HAP-1 (cell line): Measurements from ENCODE around the gene METTL14.

Source experiments
- DNase-seq, 2 experiments: peaks; one replicate each; pipeline ENCODE4 v3.0.0-alpha.2; 2016 to 2020; ENCODE audit warnings: low spot score in 2 of 2
- H3K27me3 ChIP-seq: fragments of 250-450 bp; sonication (Bioruptor Pico); 2 replicates; pipeline ENCODE4 v1.5.1; 2020; ENCODE audit warnings: low read depth, mild to moderate bottlenecking, moderate library complexity
- H3K36me3 ChIP-seq: fragments of 250-450 bp; sonication (Bioruptor Pico); replicated peaks from 2 replicates; pipeline ENCODE4 v1.5.1; 2020; ENCODE audit warnings: mild to moderate bottlenecking
- H3K4me1 ChIP-seq: fragments of 250-450 bp; sonication (Bioruptor Pico); 2 replicates; pipeline ENCODE4 v1.5.1; 2020; ENCODE audit warnings: mild to moderate bottlenecking
- H3K4me3 ChIP-seq: fragments of 250-450 bp; sonication (Bioruptor Pico); 2 replicates; pipeline ENCODE4 v1.5.1; 2020; ENCODE audit warnings: mild to moderate bottlenecking, moderate library complexity
- H3K9me3 ChIP-seq: fragments of 250-450 bp; sonication (Bioruptor Pico); 2 replicates; pipeline ENCODE4 v1.5.1; 2020; ENCODE audit warnings: mild to moderate bottlenecking, moderate library complexity
- in situ Hi-C: fragments of 300-500 bp; cut with MboI; formaldehyde crosslinking; loops from 3 replicates; pipeline ENCODE4 v1.14.3; 2020; ENCODE audit warnings: low sequenced_read_pairs, inconsistent platforms, mixed read lengths

METTL14 gene

GRCh38 chr4:118756958-118757357 is 71.8 kb downstream of the METTL14 start:
- no peak for DNase-seq
- in situ Hi-C loops = loop anchor here (25.0 kb wide), 1 partner anchor 130 kb away; the partner anchor contains the start of gene SYNPO2
- Histone ChIP-seq H3K4me3 (no peak overlapping the region), H3K27me3 (no peaks in the 10 kb centered on the region), H3K4me1 (peaks cover 11% of the 10 kb centered on the region), H3K9me3 (no peaks in the 10 kb centered on the region), H3K36me3 (peaks cover 8% of the 10 kb centered on the region; the same call in 1 of the 2 replicates)

DNA sequence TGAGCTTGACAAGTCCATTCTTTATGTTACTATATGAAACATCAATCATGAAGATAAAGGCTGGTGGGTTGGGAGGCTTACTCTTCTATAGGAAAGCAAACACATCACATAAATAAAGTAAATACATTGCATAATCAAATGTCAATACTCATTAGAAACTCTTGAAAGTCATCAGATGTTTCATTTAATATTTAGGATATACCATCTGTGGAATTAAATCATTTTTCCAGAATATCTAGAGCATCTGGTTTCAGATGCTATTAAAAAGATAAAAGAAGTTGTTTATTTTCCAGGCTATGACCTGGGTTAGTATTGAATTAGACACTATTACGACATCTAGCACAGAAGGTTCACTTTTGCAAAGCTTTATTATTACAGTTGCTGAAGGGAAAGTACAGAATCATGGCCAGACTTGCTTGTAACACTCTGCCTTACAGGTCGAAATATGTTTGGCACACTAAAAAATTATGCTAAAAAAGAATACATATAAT is 72.6 kb downstream of the METTL14 start:
- H3K9me3 ChIP-seq = no peaks in the 10 kb centered on the region
- H3K4me3 ChIP-seq = no peak overlapping the region
- H3K36me3 ChIP-seq = peaks cover 8% of the 10 kb centered on the region; the same call in 1 of the 2 replicates
- peaks cover 11% of the 10 kb centered on the region for H3K4me1 ChIP-seq
- in situ Hi-C loops = loop anchor here (25.0 kb wide), 1 partner anchor 129 kb away; the partner anchor contains the start of gene SYNPO2
- DNase-seq = no peak
- H3K27me3 ChIP-seq = no peaks in the 10 kb centered on the region

- in situ Hi-C loops = loop anchor here (25.0 kb wide), 1 partner anchor 129 kb away; the partner anchor contains the start of gene SYNPO2
- H3K36me3 ChIP-seq = peaks cover 9% of the 10 kb centered on the region; the same call in 1 of the 2 replicates
- no peak overlapping the region for H3K4me3 ChIP-seq
- H3K9me3 ChIP-seq = no peaks in the 10 kb centered on the region
- no peak for DNase-seq
- no peaks in the 10 kb centered on the region for H3K27me3 ChIP-seq
- H3K4me1 ChIP-seq = peaks cover 11% of the 10 kb centered on the region
Observed at GRCh38 chr4:118758293-118758692, 73.1 kb downstream of the METTL14 start.

GRCh38 chr4:118759481-118759880 is 74.3 kb downstream of the METTL14 start:
- in situ Hi-C loops = loop anchor here (25.0 kb wide), 1 partner anchor 128 kb away; the partner anchor contains the start of gene SYNPO2
- Histone ChIP-seq H3K27me3 (no peaks in the 10 kb centered on the region), H3K4me1 (peaks cover 11% of the 10 kb centered on the region), H3K36me3 (peaks cover 11% of the 10 kb centered on the region; the same call in 1 of the 2 replicates), H3K9me3 (no peaks in the 10 kb centered on the region), H3K4me3 (no peak overlapping the region)
- no peak for DNase-seq

DNA sequence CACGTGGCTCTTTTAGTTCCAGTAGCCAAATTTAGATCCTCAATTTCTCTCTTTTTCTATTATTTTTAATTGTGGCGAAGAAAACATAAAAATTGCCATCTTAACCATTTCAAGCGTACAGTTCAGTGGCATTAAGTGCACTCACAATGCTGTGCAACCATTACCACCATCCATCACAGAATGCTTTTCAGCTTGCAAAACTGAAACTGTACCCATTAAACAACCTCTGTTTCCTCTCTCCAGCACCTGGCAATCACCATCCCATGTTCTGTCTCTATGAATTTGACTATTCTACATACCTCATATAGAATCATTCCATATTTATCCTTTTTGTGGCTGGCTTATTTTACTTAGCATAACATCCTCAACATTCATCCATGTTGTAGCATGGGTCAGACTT is 74.9 kb downstream of the METTL14 start:
- in situ Hi-C loops = loop anchor here (25.0 kb wide), 1 partner anchor 127 kb away; the partner anchor contains the start of gene SYNPO2
- DNase-seq = no peak

GRCh38 chr4:118760493-118760892 is 75.3 kb downstream of the METTL14 start:
- H3K36me3 ChIP-seq = peaks cover 15% of the 10 kb centered on the region; the same call in 1 of the 2 replicates
- H3K4me1 ChIP-seq = peaks cover 7% of the 10 kb centered on the region
- in situ Hi-C loops = loop anchor here (25.0 kb wide), 1 partner anchor 127 kb away; the partner anchor contains the start of gene SYNPO2
- H3K4me3 ChIP-seq = no peak overlapping the region
- no peak for DNase-seq
- no peaks in the 10 kb centered on the region for H3K9me3 ChIP-seq
- H3K27me3 ChIP-seq = no peaks in the 10 kb centered on the region

More for the DNA sequence above, 74.9 kb downstream of the METTL14 start:
- Histone ChIP-seq H3K36me3 (peaks cover 15% of the 10 kb centered on the region; the same call in 1 of the 2 replicates), H3K27me3 (no peaks in the 10 kb centered on the region), H3K9me3 (no peaks in the 10 kb centered on the region), H3K4me3 (no peak overlapping the region), H3K4me1 (peaks cover 9% of the 10 kb centered on the region)

DNA sequence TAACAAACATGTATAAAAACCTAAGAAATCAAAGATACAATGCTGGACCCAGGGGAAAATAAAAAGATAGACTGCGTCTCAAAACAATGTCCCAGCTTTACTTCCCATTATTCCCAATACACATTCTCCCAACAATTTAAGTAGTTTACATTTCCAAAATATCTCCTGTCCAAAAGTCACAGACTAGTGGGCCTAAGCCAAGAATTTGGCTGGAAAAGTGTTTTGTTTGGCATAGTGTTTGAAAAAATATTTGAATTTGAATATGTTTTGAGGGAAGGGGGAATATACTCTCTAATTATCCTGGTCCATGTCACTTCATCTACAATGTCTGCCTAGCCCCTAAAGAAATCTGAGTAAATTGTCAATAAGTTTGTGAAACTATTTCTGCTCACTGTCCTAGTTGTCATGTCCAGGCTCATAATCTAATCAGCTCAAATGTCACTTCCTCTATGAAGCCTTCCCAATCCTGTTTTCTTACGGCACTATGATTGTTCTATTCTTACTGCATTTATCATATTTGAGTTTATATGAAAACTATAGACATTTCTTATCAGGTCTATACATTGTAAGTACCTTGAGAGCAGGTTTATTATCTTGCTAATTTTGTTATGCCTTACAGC is 76.3 kb downstream of the METTL14 start:
- no peak for DNase-seq
- peaks cover 15% of the 10 kb centered on the region; the same call in 1 of the 2 replicates for H3K36me3 ChIP-seq
- no peaks in the 10 kb centered on the region for H3K9me3 ChIP-seq
- no peaks in the 10 kb centered on the region for H3K27me3 ChIP-seq
- no peak overlapping the region for H3K4me3 ChIP-seq
- in situ Hi-C loops = loop anchor here (25.0 kb wide), 1 partner anchor 126 kb away; the partner anchor contains the start of gene SYNPO2
- H3K4me1 ChIP-seq = no peaks in the 10 kb centered on the region

DNA sequence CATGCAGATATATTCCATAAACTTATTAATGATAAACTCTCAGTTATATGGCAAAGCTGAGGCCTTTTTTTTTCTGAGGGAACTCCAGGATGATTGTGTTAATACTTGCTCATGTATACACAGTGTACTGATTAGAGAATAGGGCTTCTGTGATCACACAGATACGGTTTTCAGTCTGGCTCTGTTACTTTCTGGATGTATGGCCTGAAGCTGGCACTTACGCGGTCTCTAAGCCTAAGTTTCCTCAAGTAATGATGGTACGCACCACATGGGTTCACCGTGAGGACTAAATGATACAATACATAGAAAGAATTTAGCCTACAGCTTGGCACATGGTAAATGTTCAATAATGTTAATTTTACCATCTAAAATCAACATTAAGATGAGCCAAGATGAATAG is 77.0 kb downstream of the METTL14 start:
- no peak overlapping the region for H3K4me3 ChIP-seq
- DNase-seq = no peak
- in situ Hi-C loops = loop anchor here (25.0 kb wide), 1 partner anchor 125 kb away; the partner anchor contains the start of gene SYNPO2
- no peaks in the 10 kb centered on the region for H3K9me3 ChIP-seq
- peaks cover 19% of the 10 kb centered on the region; the same call in 1 of the 2 replicates for H3K36me3 ChIP-seq
- H3K4me1 ChIP-seq = no peaks in the 10 kb centered on the region
- no peaks in the 10 kb centered on the region for H3K27me3 ChIP-seq

DNA sequence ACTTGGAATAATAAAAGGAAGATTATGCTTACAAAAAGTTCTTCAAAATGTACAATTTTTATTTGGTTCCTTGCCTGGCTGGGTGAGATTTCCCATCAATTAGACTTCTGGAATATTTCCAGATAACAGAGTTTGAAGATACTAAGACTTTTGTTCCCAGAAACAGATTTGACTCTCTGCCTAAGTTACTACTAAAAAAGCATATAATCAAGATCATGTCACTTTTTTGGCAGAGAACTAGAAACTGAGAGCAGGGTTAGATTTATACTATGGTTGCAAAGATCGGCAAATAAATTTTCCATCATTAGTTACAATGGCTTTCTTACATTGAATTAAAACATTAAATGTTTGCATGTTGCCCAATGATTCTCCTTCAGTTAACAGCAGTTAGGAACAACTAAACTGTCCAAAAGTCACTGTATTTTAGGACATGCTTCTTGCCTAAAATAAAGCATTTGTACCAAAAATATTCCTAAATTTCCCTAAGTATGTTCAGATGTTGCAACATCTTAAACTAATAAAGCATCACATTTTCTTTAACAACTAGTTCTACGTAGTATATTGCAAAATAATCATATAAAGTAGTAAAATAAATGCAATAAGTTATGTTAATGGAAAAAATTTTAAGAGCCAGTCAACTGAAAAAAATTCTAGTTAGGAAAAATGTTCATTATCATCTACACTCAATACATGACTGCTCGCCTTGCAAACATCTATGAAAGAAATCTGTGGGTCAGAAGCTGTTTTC is 77.7 kb downstream of the METTL14 start:
- DNase-seq = no peak
- Histone ChIP-seq H3K27me3 (no peaks in the 10 kb centered on the region), H3K36me3 (peaks cover 20% of the 10 kb centered on the region; the same call in 1 of the 2 replicates), H3K4me3 (no peak overlapping the region), H3K4me1 (no peaks in the 10 kb centered on the region), H3K9me3 (no peaks in the 10 kb centered on the region)
- in situ Hi-C loops = loop anchor here (25.0 kb wide), 1 partner anchor 124 kb away; the partner anchor contains the start of gene SYNPO2
